SK-N-SH treated with all-trans-retinoic acid at 6 μM for 48 hours (cell line): ENCODE results near the gene DRAXIN.

Source experiments
- ATAC-seq: fragments of 200-7000 bp; cut with Tn5 transposase; 3 replicates; pipeline ENCODE4 v1.9.1; 2020; ENCODE audit warnings: mild to moderate bottlenecking, moderate library complexity
- ARNTL ChIP-seq: fragments of 450-650 bp; formaldehyde crosslinking; IDR thresholded peaks from 2 replicates; pipeline ENCODE4 v1.5.0; 2020; ENCODE audit warnings: low read depth, mild to moderate bottlenecking, moderate library complexity, borderline replicate concordance
- CSDC2 ChIP-seq: fragments of 250-450 bp; sonication (Bioruptor Pico); IDR thresholded peaks from 2 replicates; pipeline ENCODE4 v1.5.0; 2020; ENCODE audit warnings: mild to moderate bottlenecking, moderate library complexity
- CSRNP3 ChIP-seq: fragments of 250-450 bp; sonication (Bioruptor Pico); IDR thresholded peaks from 2 replicates; pipeline ENCODE4 v1.5.1; 2021; ENCODE audit warnings: mild to moderate bottlenecking, moderate library complexity
- ESRRG ChIP-seq: fragments of 250-450 bp; sonication (Bioruptor Pico); IDR thresholded peaks from 2 replicates; pipeline ENCODE4 v1.6.1; 2021; ENCODE audit warnings: mild to moderate bottlenecking
- GLIS3 ChIP-seq: fragments of 250-450 bp; sonication (Bioruptor Pico); IDR thresholded peaks from 2 replicates; pipeline ENCODE4 v1.5.0; 2020; ENCODE audit warnings: mild to moderate bottlenecking, moderate library complexity
- ISL1 ChIP-seq: fragments of 250-450 bp; sonication (Bioruptor Pico); IDR thresholded peaks from 2 replicates; pipeline ENCODE4 v2.1.2; 2022; ENCODE audit warnings: mild to moderate bottlenecking, moderate library complexity
- OSR1 ChIP-seq: fragments of 250-450 bp; sonication (Bioruptor Pico); IDR thresholded peaks from 2 replicates; pipeline ENCODE4 v1.8.0; 2022; ENCODE audit warnings: moderate library complexity, mild to moderate bottlenecking, inconsistent platforms
- PATZ1 ChIP-seq: fragments of 250-450 bp; sonication (Bioruptor Pico); IDR thresholded peaks from 2 replicates; pipeline ENCODE4 v1.8.0; 2020; ENCODE audit warnings: mild to moderate bottlenecking, moderate library complexity, borderline replicate concordance
- POU6F1 ChIP-seq: fragments of 250-450 bp; sonication (Bioruptor Pico); IDR thresholded peaks from 2 replicates; pipeline ENCODE4 v1.8.0; 2021; ENCODE audit warnings: low read depth, mild to moderate bottlenecking, moderate library complexity, borderline replicate concordance
- PPARA ChIP-seq: fragments of 250-450 bp; sonication (Bioruptor Pico); IDR thresholded peaks from 2 replicates; pipeline ENCODE4 v1.5.0; 2020; ENCODE audit warnings: mild to moderate bottlenecking, borderline replicate concordance
- RARB ChIP-seq: fragments of 250-450 bp; sonication (Bioruptor Pico); IDR thresholded peaks from 2 replicates; pipeline ENCODE4 v1.8.0; 2021; ENCODE audit warnings: mild to moderate bottlenecking, moderate library complexity
- SNAI2 ChIP-seq: fragments of 250-450 bp; sonication (Bioruptor Pico); IDR thresholded peaks from 2 replicates; pipeline ENCODE4 v1.5.0; 2020; ENCODE audit warnings: mild to moderate bottlenecking, moderate library complexity
- TCF4 ChIP-seq: fragments of 250-450 bp; sonication (Bioruptor Pico); IDR thresholded peaks from 2 replicates; pipeline ENCODE4 v1.8.0; 2021; ENCODE audit warnings: mild to moderate bottlenecking, moderate library complexity, borderline replicate concordance
- TOX ChIP-seq: fragments of 250-450 bp; sonication (Bioruptor Pico); IDR thresholded peaks from 2 replicates; pipeline ENCODE4 v1.8.0; 2021; ENCODE audit warnings: mild to moderate bottlenecking, moderate library complexity, borderline replicate concordance
- TSHZ2 ChIP-seq: fragments of 250-450 bp; sonication (Bioruptor Pico); IDR thresholded peaks from 2 replicates; pipeline ENCODE4 v1.5.0; 2020; ENCODE audit warnings: mild to moderate bottlenecking, moderate library complexity
- ZC3H10 ChIP-seq: fragments of 250-450 bp; sonication (Bioruptor Pico); IDR thresholded peaks from 2 replicates; pipeline ENCODE4 v1.5.1; 2021; ENCODE audit warnings: mild to moderate bottlenecking, moderate library complexity
- ZFP3 ChIP-seq: fragments of 250-450 bp; sonication (Bioruptor Pico); IDR thresholded peaks from 2 replicates; pipeline ENCODE4 v1.5.0; 2020; ENCODE audit warnings: mild to moderate bottlenecking, moderate library complexity
- ZFP30 ChIP-seq: fragments of 450-650 bp; formaldehyde crosslinking; IDR thresholded peaks from 2 replicates; pipeline ENCODE4 v1.5.0; 2022; ENCODE audit warnings: mild to moderate bottlenecking, moderate library complexity
- ZNF565 ChIP-seq: fragments of 450-650 bp; formaldehyde crosslinking; conservative IDR thresholded peaks from 2 replicates; pipeline ENCODE4 v1.5.0; 2020; ENCODE audit warnings: low read depth, mild to moderate bottlenecking, moderate library complexity
- ZNF70 ChIP-seq: fragments of 450-650 bp; formaldehyde crosslinking; IDR thresholded peaks from 2 replicates; pipeline ENCODE4 v1.5.0; 2020; ENCODE audit warnings: mild to moderate bottlenecking, moderate library complexity
- ZNF8 ChIP-seq: fragments of 450-650 bp; formaldehyde crosslinking; IDR thresholded peaks from 2 replicates; pipeline ENCODE4 v1.5.0; 2020; ENCODE audit warnings: mild to moderate bottlenecking, moderate library complexity

Gene DRAXIN

GRCh38 chr1:11703357-11704193, 12.1 kb downstream of the DRAXIN start:
- ATAC-seq: no peak

DNA sequence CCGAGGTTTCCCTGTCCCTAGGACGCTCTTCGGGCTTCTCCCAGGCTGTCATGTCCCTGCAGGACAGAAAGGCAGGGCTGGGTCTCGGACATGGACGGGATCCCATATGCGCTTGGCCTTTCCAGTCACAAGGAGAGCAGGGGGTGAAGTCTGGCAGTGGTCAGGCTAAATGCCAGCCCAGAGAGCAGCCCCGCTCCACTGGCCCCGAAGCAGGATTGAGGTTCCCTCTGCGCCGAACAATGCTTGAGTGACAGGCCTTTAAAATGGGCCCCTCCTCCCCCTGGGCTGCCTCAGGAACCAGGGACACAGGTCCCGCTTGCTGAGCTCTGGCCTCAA, 12.7 kb downstream of the DRAXIN start:
- no peak for TF ChIP-seq ZFP30 (CRISPR knock-in tag)
- TF ChIP-seq ISL1 (CRISPR knock-in tag): no peak
- no peak for TF ChIP-seq ZNF565
- no peak for TF ChIP-seq ARNTL (CRISPR knock-in tag)
- TF ChIP-seq POU6F1 (CRISPR knock-in tag): no peak
- no peak for TF ChIP-seq ZFP3 (CRISPR knock-in tag)
- TF ChIP-seq OSR1: no peak
- no peak for ATAC-seq

More at GRCh38 chr1:11703357-11704193, 12.1 kb downstream of the DRAXIN start:
- TF ChIP-seq ZNF70 (CRISPR knock-in tag) (peak; percentile 91), GLIS3 (CRISPR knock-in tag) (no peak), OSR1 (no peak)

DNA sequence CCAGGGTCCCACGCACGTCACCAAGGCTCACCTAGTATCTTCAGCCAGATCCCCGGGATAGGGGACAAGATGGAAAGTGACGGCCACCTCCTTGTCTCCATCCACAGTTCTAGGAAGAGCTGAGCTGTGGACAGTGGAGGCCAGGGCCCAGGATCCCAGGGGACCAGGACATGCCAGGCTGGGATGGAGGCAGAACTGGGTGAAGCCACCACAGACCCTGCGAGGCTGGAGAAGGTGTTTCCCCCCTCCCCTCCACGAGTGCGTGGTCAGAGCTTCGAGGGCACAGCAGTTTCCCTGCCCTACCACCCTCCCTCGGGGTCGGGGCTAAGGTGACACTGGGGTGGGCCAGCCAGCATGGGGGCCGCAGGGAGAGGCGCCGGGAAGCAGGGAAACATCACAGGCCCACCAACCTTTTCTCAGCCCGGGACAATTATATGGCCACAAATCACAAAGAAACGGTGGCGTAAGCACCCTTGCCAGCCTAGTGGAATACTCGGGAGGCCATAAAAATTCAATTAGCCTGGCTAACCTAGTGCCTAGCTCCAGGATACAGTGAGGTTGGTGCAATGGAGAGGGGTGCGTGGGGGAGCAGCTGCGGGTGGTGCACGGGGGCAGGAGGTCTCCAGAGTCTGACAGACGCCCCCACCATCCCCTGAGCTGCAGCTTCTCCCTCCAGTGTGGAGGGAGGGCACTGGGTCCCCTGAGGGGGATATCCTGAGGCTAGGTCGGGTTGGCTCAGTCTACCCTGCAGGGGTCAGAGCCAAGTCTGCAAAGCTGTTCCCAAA, 13.4 kb downstream of the DRAXIN start:
- TF ChIP-seq ARNTL (CRISPR knock-in tag) (no peak), RARB (CRISPR knock-in tag) (no peak), SNAI2 (CRISPR knock-in tag) (no peak), GLIS3 (CRISPR knock-in tag) (no peak)
- ATAC-seq: no peak

DNA sequence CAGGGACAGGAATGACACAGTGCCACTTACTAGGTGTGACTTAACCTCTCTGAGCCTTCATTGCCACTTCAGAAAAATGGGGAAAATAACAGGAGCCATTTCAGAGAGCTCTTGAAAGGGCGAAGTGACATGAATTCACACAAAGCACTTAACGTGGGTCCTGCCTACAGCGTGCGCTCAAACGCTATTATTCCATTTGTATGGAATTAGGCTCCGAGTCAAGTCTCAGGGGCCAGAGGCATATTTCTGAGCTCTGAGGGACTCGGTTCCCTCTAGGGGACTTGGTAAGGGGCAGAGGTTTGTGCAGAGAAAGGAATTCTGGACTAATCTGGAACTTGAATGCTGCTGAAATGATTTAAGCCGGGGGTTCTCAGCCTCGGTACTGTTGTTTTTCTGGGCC, 14.1 kb downstream of the DRAXIN start:
- TF ChIP-seq ESRRG (CRISPR knock-in tag) (no peak), ARNTL (CRISPR knock-in tag) (no peak), ISL1 (CRISPR knock-in tag) (no peak), ZFP3 (CRISPR knock-in tag) (no peak), SNAI2 (CRISPR knock-in tag) (no peak), ZNF8 (CRISPR knock-in tag) (no peak), PPARA (CRISPR knock-in tag) (no peak), TCF4 (CRISPR knock-in tag) (no peak), PATZ1 (CRISPR knock-in tag) (no peak), ZNF70 (CRISPR knock-in tag) (no peak), POU6F1 (CRISPR knock-in tag) (no peak), OSR1 (no peak), ZNF565 (no peak), CSDC2 (CRISPR knock-in tag) (no peak), GLIS3 (CRISPR knock-in tag) (no peak), TSHZ2 (CRISPR knock-in tag) (no peak), ZC3H10 (CRISPR knock-in tag) (no peak), TOX (CRISPR knock-in tag) (no peak), RARB (CRISPR knock-in tag) (no peak), CSRNP3 (CRISPR knock-in tag) (no peak)
- no peak for ATAC-seq
